Activated CD4-positive, CD25-positive, alpha-beta regulatory T cell treated with anti-CD3 and anti-CD28 coated beads, Interleukin-2, amount 50 U/mL, for 72 hours (primary cell): ENCODE measurements around the gene TSFM.
"Not testable (repeated sequence)": the region's sequence is repeated elsewhere in the genome, so short reads cannot be mapped to it uniquely, and the experiment has no call there.

Experiments
- DNase-seq: peaks from one replicate; pipeline ENCODE4 v3.0.0; 2021

Gene TSFM

DNA sequence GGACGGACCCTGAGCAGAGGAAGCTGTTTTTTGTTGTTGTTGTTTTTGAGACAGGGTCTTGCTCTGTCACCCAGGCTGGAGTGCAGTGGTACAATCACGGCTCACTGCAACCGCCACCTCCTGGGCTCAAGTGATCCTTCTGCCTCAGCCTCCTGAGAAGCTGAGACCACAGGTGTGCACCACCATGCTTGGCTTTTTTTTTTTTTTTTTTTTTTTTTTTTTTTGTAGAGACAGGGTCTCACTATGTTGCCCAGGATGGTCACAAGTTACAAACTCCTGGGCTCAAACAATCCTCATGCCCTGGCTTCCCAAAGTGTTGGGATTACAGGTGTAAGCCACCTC is 35.4 kb downstream of the TSFM start:
- not testable (repeated sequence) for DNase-seq

DNA sequence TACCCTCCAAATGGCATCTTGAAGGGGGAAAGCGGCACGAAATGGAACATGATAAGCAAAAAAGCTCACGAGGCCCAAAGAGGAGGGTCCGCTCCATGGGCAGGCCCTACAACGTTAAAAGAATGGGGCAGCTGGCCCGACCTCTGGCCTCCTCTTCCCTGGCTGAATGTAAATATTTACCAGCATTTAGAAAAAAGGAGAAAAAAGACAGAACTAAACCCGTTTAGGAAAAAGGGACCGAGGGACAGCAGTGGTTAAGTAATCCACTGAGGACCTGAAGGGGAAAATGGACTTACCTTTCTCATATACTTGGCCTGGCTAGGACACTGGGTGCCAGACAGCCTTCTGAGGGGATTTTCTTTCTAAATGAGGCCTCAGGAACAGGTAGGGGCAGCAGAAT is 37.5 kb downstream of the TSFM start:
- not testable (repeated sequence) for DNase-seq

DNA sequence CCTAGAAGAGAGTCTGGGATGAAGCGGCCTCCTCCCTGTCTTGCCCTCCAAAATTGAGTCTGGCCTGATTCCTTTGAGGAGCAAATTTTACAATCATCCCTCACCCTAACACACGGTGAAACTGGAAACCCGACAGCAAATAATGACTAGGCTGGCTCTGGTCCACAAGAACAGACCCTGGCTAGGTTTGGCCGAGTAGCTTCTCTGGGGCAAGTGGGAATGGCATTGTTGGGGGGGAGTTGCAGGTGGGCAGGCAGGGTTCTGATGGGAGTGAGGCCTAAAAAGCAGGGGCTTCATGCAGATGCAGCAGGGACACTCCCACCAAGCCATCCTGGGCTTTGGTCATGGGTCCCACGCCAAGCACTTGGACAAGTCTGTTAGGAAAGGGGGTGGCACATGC is 38.4 kb downstream of the TSFM start:
- not testable (repeated sequence) for DNase-seq

DNA sequence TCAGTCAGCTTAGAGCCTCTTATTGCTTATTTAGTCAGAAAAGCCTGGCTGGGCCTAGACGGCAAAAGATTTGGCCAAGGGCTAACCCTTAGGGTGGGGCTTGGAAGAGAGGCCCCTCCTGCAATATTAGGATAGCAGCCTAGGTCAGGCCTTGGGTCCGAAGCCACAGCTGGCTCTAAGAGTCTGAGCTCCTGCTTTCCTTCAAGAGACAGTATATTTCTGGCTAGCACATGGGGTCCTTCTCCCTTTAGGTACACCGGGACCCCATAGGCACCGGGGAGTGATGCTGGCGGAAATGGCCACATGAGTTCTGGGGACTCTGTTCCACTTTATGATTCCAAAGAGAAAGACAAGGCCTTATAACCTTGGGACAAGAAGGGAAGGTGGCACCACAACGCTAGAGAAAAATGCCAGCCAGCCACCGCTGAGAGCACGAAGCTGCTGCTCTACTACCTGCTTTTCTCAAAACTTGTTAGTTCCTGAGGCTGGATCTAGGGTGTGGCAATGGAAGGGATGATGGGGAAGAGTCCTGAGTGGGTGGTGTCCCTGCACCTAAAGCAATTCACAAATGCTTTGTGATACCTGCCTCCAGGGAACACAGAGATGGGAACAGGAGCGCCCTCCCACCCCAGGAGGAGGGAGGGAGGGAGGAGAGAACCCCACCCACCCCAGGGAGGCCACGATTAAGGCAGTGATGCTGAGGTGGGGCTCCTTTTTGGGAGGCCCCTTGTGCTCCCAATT is 39.1 kb downstream of the TSFM start:
- DNase-seq, result no peak

DNA sequence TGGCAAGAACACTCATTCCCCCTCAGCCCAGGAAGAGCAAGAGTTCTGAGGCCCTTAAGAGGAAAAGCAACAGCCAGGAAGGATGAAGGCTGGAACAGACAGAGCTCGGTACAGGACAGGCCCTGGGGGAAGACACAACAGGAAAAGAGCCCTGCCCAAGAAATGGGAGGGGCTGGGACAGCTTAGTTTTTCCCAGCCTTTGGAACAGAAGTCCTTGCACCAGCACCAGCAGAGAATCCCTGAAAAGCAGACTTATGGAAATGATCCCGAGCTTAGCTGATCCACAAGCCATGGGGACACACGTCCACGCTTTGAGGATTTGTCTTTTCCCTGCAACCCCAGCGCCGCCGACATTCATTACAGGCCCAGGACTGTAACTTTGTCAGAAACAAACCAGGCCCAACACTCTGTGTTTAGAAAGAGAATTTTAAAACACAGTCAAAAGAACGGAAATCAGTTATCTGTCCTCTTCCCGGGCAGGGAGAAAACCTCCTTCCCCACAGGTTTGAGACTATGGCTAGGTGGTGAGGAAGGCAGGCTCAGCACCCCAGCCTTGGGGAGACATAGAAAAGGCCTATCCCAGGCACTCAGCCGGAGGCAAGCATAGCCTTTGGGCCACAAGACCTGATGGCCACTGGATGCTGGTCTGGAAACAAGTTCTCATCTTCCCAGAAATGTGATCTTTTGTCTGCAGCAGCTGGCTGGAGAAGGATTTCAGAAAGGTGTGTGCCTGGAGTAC is 40.0 kb downstream of the TSFM start:
- DNase-seq, result no peak

DNA sequence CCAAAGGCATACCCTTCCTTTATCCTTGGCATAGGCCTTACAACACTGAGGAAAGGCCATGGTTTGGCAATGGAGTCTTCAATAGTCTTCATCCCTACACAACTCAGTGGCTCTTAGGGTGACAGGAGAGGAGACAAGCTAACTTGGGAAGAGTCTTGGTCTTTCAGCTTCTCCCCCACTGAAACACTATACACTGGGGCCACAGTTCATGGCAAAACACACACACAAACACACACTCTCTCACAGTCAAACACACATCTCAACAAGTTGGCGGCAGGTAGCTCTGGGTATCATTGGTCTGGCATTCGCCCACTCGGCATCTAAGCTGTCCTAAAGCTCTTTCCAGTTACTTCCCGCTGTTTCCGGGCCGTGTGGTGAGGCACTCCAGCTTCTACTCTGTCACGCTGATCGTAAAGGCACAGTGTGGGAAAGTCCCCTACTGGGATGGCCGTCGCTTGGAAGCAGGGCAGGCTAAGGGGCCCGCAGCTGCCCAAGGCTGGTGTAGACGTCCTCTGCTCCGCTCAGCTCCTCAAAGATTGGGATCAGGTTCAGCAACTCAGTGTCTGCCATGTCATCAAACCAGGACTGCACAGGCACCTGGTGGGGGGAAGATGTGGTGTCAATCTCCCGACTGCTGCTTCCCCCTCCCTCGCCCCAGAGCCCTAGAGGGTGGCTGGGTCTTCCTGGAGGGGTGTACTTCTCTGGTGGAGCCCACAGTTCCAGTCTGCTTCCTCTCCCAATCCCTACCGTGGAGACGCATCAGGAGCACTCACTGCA is 40.7 kb downstream of the TSFM start:
- DNase-seq, result no peak

DNA sequence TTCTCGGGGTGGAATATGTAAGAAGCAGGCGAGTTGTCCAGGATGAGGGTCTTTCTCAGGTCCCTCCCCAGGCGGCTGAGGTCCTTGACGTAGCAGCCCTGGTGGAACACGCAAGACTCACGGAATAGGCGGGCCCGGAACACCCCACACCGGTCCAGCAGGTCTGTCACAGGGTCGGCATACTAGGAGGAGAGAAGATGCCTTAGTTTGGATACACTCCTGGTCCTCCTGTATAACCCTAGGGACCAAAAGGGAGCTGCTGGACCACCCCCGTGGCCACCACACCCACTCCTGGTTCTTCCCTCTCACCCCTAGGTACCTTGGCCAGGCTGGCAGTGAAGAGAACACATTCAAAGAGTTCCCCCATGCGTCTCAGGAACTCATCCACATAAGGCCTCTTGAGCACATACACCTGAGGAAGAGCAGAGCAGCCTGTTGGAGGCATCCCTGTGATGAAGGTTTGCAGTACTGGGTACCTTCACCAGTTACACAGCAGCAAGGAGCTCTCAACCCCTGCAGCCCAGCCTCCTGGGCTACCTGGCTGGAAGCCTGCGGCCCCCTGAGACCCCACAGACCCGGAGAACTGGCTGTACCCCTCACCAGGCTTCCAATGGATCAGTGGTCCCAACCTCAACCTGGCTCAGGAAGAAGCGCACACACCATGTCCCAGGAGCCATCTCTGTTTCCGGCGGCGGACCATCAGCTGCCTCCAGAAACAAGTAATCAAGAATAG is 41.5 kb downstream of the TSFM start:
- no peak for DNase-seq

DNA sequence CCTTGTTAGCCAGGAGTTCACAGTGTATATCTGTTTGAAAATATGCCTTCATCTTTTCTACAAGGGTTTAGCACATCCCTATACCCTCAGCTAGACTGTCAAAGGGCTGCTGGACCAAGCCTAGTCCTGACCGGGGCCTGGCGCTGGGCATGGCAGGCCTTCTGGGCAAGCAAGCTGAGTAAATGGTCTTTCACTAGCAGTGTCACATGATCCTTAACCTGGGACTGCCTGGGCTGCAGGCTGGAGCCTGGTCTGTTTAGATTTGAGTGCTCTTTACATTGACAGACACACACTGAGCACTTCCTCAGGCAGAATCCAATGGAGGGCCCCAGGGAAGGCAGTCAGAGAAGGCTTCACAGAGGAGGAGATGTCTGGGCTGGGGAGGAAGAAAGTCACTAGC is 42.9 kb downstream of the TSFM start:
- DNase-seq, result no peak

DNA sequence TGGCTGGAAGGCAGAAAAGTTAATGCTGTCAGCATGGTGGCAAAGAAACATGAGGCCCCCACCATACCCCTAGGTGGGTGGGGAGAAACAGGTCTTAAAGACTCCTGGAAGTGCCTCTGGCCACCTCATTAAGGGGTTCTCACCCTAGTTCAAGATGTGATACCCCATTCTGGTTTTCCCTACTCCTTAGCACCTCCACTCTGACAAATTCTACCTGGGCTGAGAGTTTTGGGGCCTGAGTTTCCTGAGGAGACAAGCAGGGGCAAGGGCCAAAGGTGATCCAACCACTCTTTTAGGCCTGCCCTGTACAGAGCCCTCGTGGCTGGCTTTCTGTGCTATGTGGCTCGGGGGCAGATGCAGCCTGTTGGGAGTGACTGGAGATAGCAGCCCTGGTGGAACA is 43.8 kb downstream of the TSFM start:
- no peak for DNase-seq

DNA sequence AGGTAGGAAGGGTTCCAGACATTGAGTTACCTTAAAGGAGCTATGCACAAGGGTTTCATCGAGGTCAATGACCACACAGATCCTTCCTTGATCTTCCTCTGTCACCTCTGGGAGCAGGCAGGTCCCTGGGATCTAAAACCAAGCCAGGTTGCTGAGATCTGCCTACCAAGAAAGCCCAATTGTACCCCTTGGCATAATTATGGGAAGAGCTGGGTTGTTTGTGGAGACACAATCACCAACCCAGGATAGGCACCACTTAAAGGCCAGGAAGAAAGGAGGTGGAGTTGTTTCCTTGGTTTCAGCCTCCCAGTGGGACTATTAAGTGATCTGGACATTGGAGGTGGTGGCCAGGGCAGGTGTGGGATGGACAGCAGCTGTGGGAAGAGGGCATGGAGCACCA is 44.4 kb downstream of the TSFM start:
- DNase-seq, result no peak

DNA sequence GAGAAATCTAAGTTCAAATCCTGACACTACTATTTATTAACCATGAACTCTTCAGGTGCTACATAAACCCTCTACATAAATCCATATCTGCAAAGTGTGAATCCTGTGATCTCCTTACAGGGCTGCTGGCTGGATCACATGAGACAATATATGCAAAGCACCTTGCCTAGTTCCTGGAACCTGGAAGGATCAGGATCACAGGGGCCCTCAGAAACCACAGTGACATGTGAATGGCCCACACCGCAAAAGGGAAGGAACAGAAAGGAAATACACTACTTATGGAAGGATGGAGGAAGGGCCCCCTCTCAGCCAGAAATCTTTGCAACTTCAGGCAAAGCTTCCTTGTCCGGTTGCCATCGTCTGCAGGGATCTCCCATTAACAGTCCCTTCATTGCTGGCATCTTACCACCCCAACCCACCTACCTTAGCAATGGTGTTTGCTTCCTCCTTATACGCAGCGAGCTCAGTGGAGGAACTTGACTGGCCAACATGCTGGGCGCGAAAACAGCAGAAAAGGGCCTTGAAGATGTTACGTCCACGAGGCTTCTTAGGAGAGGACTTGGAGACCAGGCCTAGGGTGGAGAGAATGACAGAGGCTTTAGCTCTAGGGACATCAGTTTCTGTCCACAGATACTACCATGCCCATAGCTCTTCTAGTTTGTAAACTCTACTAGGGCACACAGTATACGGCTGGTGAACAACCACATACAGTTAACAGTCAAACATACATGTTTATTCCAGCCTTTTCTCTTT is 46.6 kb downstream of the TSFM start:
- no peak for DNase-seq

DNA sequence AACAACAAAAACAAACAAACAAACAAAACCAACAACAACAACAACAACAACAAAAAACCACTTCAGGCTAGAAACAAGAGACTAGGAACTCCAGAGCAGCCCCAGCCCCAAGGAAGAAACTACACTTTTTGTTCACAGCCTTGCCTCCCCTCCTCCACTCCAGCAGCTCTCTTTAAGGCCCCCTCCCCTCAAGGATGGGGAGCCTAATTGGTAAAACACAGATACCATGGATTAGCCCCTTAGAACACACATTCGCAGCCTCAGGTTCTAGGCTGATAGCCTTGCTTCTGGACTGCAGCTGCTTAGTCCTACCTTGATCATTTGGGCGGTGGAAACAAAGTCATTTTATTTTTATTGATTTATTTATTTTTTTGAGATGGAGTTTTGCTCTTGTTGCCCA is 47.8 kb downstream of the TSFM start:
- DNase-seq, result no peak

DNA sequence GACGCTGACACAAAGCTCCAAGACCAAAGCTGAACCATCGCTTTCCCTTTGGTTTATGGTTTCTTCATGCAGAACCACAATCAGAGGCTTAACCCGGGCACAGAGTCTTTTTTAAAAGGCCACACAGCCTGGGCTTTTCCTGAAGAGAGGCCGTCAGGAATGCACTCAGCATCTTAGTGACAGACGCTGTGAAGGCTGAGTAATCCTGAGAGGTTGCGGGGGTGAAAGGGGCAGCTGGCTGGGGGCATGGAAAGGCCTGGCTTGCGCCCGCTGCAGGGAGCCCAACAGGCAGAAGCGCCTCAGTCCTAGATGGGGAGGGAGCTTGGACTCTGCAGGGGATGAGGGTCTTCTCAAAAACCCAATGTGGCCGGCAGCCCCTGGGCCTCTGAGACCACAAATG is 50.4 kb downstream of the TSFM start:
- no peak for DNase-seq

DNA sequence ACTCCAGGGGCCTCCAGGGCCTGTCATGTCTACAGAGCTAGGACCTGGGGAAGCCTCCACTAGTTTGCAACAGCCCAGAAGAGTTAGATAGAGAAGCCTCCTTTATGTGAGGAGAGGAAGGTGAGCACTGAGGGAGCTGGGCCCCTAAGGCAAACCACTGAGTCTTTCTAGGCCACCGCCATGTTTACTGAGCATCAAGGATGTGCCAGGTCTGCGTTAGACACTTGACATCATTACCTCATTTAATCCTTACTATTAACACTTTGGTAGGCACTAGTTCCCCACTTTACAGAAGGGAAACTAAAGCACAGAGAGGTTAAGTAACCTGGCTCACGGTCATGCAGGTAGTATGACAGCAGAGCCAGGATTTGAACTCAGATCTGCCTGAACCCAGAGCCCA is 51.1 kb downstream of the TSFM start:
- DNase-seq, result no peak

DNA sequence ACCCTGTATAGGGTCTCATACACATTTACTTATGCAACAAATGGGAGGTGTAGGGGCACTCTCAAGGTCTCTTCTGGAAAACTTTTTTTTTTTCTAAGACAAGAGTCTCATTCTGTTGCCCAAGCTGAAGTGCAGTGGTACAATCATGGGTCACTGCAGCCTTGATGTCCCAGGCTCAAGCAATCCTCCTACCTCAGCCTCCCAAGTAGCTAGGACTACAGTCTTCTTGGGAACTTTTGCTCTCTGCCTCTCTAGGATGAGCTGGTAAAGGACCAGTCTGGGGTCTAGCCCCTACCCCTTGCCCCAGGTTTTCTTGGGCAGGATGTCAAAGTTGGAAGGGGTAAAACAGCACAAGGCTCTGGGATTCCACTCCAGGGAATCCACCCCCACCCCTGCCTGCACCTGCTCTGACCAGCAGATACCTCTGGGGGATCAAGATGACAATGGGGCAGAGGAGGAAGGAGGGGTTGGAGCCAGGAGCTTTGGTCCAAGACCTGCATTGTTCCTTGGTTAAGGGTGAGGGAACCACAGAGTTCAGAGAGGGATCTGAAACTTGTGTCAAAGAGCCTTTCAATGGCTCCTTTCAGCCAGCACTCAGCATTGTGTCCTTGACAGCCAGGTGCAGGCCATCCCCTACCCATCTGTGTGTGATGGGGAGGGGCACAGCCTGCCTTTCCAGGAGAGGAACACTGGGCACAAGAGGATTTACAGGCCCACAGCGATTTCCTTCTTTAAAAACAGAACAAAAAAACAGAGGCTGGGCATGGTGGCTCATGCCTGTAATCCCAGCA is 51.7 kb downstream of the TSFM start:
- no peak for DNase-seq

DNA sequence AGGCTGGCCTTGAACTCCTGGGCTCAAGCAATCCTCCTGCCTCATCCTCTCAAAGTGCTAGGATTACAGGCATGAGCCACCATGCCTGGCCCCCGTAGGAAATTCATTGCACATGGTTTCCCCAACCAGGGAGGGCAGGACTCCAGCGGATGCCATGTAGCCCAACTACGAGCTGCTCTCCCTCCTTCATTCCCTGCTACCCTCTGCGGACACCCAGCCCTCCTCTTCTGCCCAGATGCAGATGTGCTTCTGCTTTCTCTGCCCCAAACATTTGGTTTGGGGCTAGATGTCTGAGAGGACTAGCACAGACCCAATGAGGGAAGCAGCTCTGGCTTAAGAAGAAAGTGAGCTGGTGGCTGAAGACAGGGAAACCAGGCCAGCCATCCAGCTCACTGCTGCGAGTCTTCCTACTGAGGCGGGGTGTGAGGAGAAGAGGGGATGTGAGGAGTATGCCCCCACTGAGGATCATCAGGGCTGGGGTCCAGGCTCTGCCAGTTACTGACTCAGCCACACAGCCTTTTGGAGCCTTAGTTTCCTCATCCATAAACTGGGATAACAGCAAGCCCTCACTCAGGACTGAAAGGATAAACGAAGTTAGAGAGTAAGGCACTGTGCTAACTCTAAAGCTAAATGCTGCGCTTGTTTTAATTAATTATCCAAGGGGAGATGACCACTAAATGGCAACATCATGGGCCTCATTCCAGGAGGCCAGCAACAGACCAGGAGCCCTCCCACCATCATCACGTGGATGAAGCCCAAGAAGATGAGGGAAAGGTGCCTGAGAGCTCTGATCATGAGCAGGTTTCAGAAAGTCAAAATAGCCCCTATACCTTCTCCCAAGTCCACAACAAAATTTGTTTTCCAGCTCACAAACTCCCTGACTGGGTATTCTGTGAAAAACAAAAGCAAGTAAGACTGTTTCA is 53.0 kb downstream of the TSFM start:
- no peak for DNase-seq

DNA sequence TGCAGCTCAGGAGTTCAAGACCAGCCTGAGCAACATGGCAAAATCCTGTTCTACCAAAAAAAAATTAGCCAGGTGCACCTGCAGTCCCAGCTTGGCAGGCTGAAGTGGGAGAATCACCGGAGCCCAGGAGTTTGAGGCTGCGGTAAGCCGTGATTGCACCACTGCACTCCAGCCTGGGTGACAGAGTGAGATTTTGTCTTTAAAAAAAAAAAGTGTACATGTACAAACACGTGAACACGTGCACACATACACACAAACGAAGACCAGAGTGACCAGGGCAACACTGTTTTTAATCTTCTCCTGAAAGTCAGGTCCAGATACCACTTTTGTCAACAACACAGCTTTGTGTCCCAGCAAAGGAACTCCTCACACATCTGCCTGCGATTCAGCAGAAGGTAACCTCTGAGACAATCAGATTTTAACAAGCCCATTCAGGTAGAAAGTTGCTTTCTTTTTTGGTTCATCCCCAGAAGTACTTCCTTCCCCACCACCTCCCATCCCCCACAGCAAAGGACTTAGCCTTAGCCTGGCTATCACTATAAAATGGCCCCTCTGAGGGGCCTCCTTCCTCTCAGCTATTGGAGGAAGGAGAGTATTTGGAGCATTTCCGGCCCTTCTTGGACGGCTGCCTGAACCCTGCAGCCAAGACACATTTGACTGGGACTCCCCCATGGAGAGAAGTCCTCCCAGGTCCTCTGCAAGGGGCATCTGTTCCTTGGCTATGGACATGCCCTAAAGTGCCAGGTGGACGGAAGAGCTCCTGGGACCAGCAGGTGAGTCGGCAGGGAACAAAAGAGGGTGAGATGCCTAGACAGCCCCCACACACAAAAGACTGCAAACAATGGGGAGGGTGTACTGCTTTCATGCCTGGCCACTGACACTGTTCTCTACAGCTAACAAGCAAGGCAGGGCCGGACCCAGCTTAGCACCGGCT is 54.1 kb downstream of the TSFM start:
- no peak for DNase-seq

DNA sequence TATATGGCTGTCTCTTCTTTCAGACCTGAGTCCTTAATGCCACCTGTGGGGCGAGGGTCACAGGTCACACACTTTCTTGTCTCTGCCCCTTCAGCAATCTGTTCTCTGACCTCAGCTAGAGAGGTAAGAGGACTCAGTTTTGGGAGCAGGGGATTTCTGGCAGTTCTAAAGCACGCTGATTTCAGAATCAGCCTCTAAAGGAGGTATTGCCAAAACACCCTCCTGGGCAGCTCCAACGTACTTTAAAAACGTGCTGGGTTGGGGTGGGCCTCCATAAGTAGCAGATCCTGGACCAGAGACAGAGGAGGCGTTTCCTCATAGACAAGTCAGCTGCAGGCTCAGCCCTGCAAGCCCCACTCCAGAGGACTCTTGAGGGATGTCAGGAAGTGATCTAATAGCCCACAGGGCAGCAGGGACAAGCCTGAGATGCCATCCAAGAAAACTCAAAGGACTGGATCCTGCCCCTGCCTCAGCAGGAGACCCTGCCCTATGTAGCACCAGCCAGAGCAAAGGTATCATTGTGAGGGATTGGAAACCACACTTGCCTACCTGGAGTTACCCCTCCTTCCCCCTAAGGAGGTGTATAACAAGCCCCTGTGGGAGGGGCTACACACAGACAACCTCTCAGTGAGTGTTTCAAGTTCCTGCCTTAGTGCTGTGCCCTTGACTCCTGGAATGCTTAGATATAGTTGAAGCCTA is 55.4 kb downstream of the TSFM start:
- DNase-seq, result no peak
